Common myeloid progenitor, CD34-positive (primary cell): ENCODE data around the gene PEX12.
A peak's percentile ranks its signal among the peaks of the same experiment; 100 is the strongest.

Experiments used
- CTCF ChIA-PET: fragments of 350-600 bp; sonication (Branson Sonifier 250); formaldehyde crosslinking; loops from one replicate; lab custom pipeline; 2021; ENCODE audit warnings: antibody characterized with exemption; lab: Charles Lee
- POLR2A ChIA-PET: fragments of 350-600 bp; sonication (Branson Sonifier 250); formaldehyde crosslinking; loops from one replicate; lab custom pipeline; 2021; ENCODE audit warnings: antibody characterized with exemption; lab: Charles Lee
- DNase-seq, 3 donors: peaks; one replicate each; pipeline versions ENCODE4 v3.0.0 to v3.0.0-alpha.2; 2013
- H3K27ac ChIP-seq, 2 experiments: 1 replicate in 1 of 2; 2 replicates in 1 of 2; pipeline ENCODE4 v1.7.0; 2013; ENCODE audit warnings: inconsistent platforms in 2 of 2, low read length in 2 of 2, mild to moderate bottlenecking in 2 of 2, low read depth in 1 of 2, moderate library complexity in 1 of 2; ENCODE audit not compliant: severe bottlenecking in 2 of 2, insufficient read depth in 1 of 2, poor library complexity in 1 of 2
- H3K27me3 ChIP-seq, 5 experiments: replicated peaks in 2 of 5; 1 replicate in 3 of 5; 2 replicates in 2 of 5; pipeline versions ENCODE4 v1.6.1 to v1.7.0; 2013; ENCODE audit warnings: low read length in 4 of 5, mild to moderate bottlenecking in 2 of 5, moderate library complexity in 2 of 5, inconsistent platforms in 1 of 5; ENCODE audit not compliant: insufficient read depth in 5 of 5, control insufficient read depth in 4 of 5
- H3K36me3 ChIP-seq, 4 experiments: 1 replicate in 2 of 4; 2 replicates in 2 of 4; pipeline versions ENCODE4 v1.6.1 to v1.7.0; 2013; ENCODE audit warnings: low read length in 3 of 4, control low read depth in 1 of 4, mild to moderate bottlenecking in 1 of 4; ENCODE audit not compliant: control insufficient read depth in 4 of 4, insufficient read depth in 4 of 4
- H3K4me1 ChIP-seq, 4 experiments: 1 replicate in 3 of 4; 2 replicates in 1 of 4; pipeline versions ENCODE4 v1.6.1 to v1.7.1; 2013; ENCODE audit warnings: low read length in 3 of 4, mild to moderate bottlenecking in 3 of 4, control low read depth in 1 of 4, inconsistent platforms in 1 of 4, moderate library complexity in 1 of 4; ENCODE audit not compliant: control insufficient read depth in 4 of 4, insufficient read depth in 4 of 4; ENCODE audit errors: control extremely low read depth in 1 of 4
- H3K4me3 ChIP-seq, 7 experiments: 1 replicate in 4 of 7; 2 replicates in 3 of 7; pipeline versions ENCODE4 v1.5.1 to v1.7.0; 2013; ENCODE audit warnings: mild to moderate bottlenecking in 7 of 7, low read length in 6 of 7, moderate library complexity in 6 of 7, inconsistent platforms in 2 of 7, low read depth in 2 of 7, control low read depth in 1 of 7; ENCODE audit not compliant: insufficient read depth in 4 of 7, control insufficient read depth in 1 of 7; ENCODE audit errors: extremely low read depth in 1 of 7
- H3K9me3 ChIP-seq, 5 experiments: 1 replicate in 4 of 5; 2 replicates in 1 of 5; pipeline versions ENCODE4 v1.6.1 to v1.7.1; 2013; ENCODE audit warnings: low read length in 4 of 5, mild to moderate bottlenecking in 2 of 5, inconsistent platforms in 1 of 5, low read depth in 1 of 5, moderate library complexity in 1 of 5; ENCODE audit not compliant: control insufficient read depth in 4 of 5, insufficient read depth in 2 of 5; ENCODE audit errors: control extremely low read depth in 1 of 5
- WGBS: methylation state at CpG from one replicate; pipeline ENCODE4 v1.1.5; 2013; ENCODE audit not compliant: insufficient coverage; 5-methylcytosine and 5-hydroxymethylcytosine counted together

Gene PEX12

DNA sequence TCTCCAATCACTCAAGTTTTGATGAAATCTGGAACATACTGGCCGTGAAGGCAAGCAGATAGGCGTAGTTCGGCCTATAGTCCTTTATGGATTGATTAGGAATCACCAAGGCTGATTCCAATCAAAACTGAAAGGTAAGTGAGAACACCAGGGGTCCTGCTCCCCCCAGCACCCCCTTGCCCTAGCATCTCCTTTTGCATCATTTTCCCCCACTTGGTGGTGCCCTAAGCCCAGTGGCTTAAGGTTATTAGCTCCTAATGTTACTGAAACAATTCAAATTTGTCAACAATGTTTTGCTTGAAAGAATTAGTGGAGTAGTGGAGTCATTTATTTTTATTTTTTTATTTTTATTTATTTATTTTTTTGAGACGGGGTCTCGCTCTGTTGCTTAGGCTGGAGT is 22.7 kb downstream of the PEX12 start:
- WGBS, result 93% methylated on average over 3 of the region's 5 CpGs
- Histone ChIP-seq H3K4me3 (no peak overlapping the region), H3K27me3 (no peaks in the 10 kb centered on the region), H3K36me3 (no peaks in the 10 kb centered on the region), H3K9me3 (no peaks in the 10 kb centered on the region), H3K27ac (no peak overlapping the region), H3K4me1 (peaks cover 21 to 50% (median 43%) of the 10 kb centered on the region in 4 experiments)
- ChIA-PET POLR2A (interaction anchor here (0.6 to 0.7 kb wide), 2 partner anchors 16 to 19 kb away, joined by 3 read pairs; no protein-coding TSS in a partner anchor), CTCF (interaction anchor here (0.7 to 4.1 kb wide), 15 partner anchors 13 to 192 kb away, joined by 3 to 26 read pairs (median 4); partner anchors contain the start of gene PEX12)
- peak; percentile 63 to 81 (median 81) for DNase-seq

DNA sequence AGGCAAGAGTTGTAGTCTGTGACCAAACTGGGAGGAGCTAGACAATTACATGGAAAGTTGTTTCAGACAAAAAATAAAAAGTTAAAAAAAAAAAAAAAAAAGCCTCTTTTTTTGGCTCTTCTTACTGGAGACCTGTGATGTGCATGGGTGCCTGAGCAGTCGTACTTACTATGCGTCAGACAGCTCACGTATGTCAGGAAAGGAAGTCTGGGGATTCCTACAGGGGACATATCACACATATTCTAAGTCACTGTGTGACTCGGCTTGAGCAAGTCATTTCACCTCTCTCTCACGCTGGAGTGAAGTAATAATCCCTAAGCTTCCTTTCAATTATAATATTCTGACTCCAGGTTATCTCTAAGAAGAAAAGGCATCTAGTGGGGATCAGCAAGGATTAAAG is 23.7 kb downstream of the PEX12 start:
- Histone ChIP-seq H3K4me1 (peaks cover 12 to 40% (median 34%) of the 10 kb centered on the region in 4 experiments), H3K9me3 (no peaks in the 10 kb centered on the region), H3K27ac (no peak overlapping the region), H3K36me3 (no peaks in the 10 kb centered on the region), H3K4me3 (no peak overlapping the region), H3K27me3 (no peaks in the 10 kb centered on the region)
- 90% methylated on average over 2 of the region's 5 CpGs for WGBS
- no peak for DNase-seq
- CTCF ChIA-PET, result interaction anchor here (0.6 to 4.1 kb wide), 11 partner anchors 9 to 129 kb away, joined by 3 to 26 read pairs (median 4); no protein-coding TSS in a partner anchor
- POLR2A ChIA-PET, result interaction anchor here (0.6 kb wide), 1 partner anchor 46 kb away, joined by 3 read pairs; no protein-coding TSS in a partner anchor

DNA sequence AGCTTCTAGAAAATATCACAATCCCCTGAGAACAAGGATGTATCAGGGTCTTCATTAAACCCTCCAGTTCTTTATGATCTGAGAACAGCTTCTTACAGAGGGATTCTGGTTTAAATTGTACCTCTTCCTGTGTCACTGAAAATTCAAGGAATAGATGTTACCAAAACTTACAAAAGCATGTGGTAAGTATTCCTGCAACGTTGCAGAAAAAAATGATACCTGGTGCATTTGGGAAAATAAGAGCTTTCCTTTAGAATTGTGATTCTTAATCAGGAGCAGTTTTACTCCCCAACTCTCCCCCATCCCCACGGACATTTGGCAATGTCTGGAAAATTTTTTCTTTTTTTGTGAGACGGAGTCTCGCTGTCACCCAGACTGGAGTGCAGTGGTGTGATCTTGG is 25.1 kb downstream of the PEX12 start:
- POLR2A ChIA-PET, result no interaction called here
- Histone ChIP-seq H3K36me3 (no peaks in the 10 kb centered on the region), H3K27ac (no peak overlapping the region), H3K4me3 (no peak overlapping the region), H3K27me3 (no peaks in the 10 kb centered on the region), H3K4me1 (peaks cover 0 to 27% (median 21%) of the 10 kb centered on the region in 4 experiments), H3K9me3 (no peaks in the 10 kb centered on the region)
- CTCF ChIA-PET, result interaction anchor here (0.6 to 4.1 kb wide), 7 partner anchors 11 to 60 kb away, joined by 3 to 26 read pairs (median 3); no protein-coding TSS in a partner anchor
- no peak for DNase-seq
- 75% methylated on average over 2 of the region's 4 CpGs for WGBS

DNA sequence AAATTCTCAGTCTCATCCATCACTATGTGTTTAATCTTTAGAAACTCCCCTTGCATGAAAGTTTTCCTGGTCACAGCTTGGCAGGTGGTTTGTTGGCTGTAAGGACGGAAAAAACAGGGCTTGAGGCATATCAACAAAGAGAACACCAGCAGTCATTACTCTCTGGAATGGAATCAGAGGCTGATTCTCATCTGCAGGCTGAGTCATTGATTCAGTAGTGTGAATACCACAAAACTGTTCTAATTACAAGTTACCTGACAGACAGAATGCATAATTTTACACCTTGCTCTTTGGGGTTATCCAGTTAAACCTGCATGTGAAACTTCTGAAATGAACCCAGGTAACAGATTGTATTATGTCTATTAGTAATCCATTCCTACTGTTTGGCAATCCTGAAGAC is 29.4 kb downstream of the PEX12 start:
- H3K4me1 ChIP-seq, result peaks cover 0 to 18% (median 10%) of the 10 kb centered on the region in 4 experiments
- 100% methylated on average over 1 of the region's 1 CpG for WGBS
- H3K9me3 ChIP-seq, result no peaks in the 10 kb centered on the region
- DNase-seq, result no peak
- CTCF ChIA-PET, result interaction anchor here (0.8 to 2.8 kb wide), 7 partner anchors 11 to 237 kb away, joined by 3 to 7 read pairs (median 3); partner anchors contain the start of gene PEX12
- no peaks in the 10 kb centered on the region for H3K36me3 ChIP-seq
- POLR2A ChIA-PET, result no interaction called here
- no peaks in the 10 kb centered on the region for H3K27me3 ChIP-seq
- H3K4me3 ChIP-seq, result no peak overlapping the region
- H3K27ac ChIP-seq, result no peak overlapping the region

DNA sequence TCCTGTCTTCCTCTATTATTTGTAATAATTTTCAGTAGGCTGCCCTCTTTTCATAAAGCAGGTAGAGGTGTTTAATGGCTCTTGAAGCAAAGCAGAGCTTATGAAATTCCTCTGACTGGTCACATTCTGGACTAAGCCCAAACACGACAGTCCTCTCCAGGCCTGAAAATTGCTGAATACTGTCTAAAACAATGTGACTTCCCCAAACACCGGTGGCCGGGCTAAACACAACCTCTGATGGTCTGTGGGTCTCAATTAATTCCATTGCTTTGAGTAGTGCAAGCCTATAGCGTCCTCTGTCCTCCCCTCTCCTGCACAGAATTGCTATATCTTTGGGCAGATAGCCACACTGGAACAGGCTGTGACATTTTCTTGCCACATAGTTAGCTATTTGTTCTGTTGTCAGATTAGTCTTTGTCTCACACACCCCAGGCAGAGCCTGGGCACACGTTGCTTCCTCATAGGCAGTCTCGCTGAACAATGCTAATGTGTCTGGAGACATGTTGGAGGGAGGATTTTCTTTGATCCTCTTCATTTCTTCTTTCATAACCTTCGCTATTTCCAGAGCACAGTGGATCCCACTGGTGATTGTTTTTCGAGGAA is 30.1 kb downstream of the PEX12 start:
- POLR2A ChIA-PET, result no interaction called here
- no peak for DNase-seq

DNA sequence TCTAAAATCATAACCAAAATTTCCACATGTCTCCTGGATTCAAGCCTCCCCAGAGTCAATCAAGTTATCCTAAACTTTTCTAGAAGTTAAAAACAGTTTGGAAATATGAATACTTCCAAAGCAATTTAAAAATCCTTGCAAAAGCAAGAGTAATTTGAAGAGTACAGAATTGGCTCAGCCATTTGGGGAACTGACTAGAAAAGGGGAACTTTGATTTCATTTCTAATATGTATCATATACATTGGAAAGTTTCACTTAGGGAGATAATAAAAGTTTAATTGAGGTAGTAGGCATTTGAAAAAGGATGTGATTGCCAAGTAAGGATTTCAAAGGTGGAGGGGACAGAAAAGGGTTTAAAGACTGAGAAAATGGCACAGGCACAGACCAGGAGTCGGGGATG is 31.9 kb downstream of the PEX12 start:
- CTCF ChIA-PET, result interaction anchor here (1.0 kb wide), 1 partner anchor 197 kb away, joined by 3 read pairs; no protein-coding TSS in a partner anchor

More for the DNA sequence above, 30.1 kb downstream of the PEX12 start:
- Histone ChIP-seq H3K9me3 (no peaks in the 10 kb centered on the region), H3K4me1 (peaks cover 3 to 25% (median 16%) of the 10 kb centered on the region in 4 experiments), H3K27me3 (no peaks in the 10 kb centered on the region), H3K4me3 (no peak overlapping the region), H3K36me3 (no peaks in the 10 kb centered on the region), H3K27ac (no peak overlapping the region)
- CTCF ChIA-PET, result interaction anchor here (1.2 to 2.8 kb wide), 3 partner anchors 9 to 59 kb away, joined by 3 to 7 read pairs (median 4); partner anchors contain the start of gene PEX12
- 94% methylated on average over 6 of the region's 8 CpGs for WGBS

DNA sequence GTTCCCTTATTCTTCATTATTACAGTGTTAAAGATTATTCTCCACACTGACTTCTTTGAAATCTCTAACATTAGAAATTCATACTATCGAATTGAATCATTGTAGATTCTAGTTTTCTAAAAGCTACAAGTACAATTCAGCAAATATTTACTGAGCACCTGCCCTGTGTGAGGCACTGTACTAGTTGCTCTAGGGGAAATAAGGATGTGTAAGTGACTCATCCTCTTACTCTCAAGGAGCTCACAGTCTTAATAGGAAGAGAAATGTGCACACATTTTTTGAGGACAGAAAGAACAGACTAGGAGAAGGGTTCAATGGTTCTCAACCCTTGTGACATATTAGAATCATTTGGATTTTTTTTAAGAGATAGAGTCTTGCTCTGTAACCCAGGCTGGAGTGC is 33.2 kb downstream of the PEX12 start:
- CTCF ChIA-PET, result interaction anchor here (1.3 to 6.6 kb wide), 3 partner anchors 10 to 203 kb away, joined by 4 to 26 read pairs (median 5); no protein-coding TSS in a partner anchor
- no CpG with 5 or more reads among the region's 1 CpG for WGBS

More for the DNA sequence above, 31.9 kb downstream of the PEX12 start:
- peak in 1 of 3 donors; percentile 44 for DNase-seq
- Histone ChIP-seq H3K36me3 (no peaks in the 10 kb centered on the region), H3K4me1 (peaks cover 13 to 38% (median 32%) of the 10 kb centered on the region in 4 experiments), H3K4me3 (no peak overlapping the region), H3K9me3 (no peaks in the 10 kb centered on the region), H3K27me3 (no peaks in the 10 kb centered on the region), H3K27ac (no peak overlapping the region)
- POLR2A ChIA-PET, result no interaction called here
- 100% methylated on average over 1 of the region's 1 CpG for WGBS

More for the DNA sequence above, 33.2 kb downstream of the PEX12 start:
- Histone ChIP-seq H3K36me3 (no peaks in the 10 kb centered on the region), H3K27ac (no peak overlapping the region), H3K27me3 (no peaks in the 10 kb centered on the region), H3K9me3 (no peaks in the 10 kb centered on the region), H3K4me1 (peaks cover 20 to 50% (median 42%) of the 10 kb centered on the region in 4 experiments), H3K4me3 (no peak overlapping the region)
- POLR2A ChIA-PET, result no interaction called here
- DNase-seq, result no peak
